Keratinocyte (primary cell): ENCODE data around the gene PEPD. TPM values are rescaled to one million over a fixed set of nuclear protein-coding genes. Genes with fewer than 3 reads are reported as not detected.

ENCODE experiments used
- DNase-seq: peaks from one replicate; pipeline ENCODE4 v3.0.0-alpha.2; 2011; ENCODE audit warnings: low read depth, missing footprints, low spot score
- FAIRE-seq: peaks from 2 replicates; lab custom pipeline; 2011; peaks lifted over from hg19 to GRCh38; lab: Jason Lieb, UNC
- H2AFZ ChIP-seq: 2 replicates; pipeline ENCODE4 v1.6.0; 2012; ENCODE audit warnings: low read length, control low read depth, inconsistent platforms; ENCODE audit not compliant: control insufficient read depth
- H3K27ac ChIP-seq: 2 replicates; pipeline ENCODE4 v1.5.1; 2011; ENCODE audit warnings: low read length; ENCODE audit not compliant: control insufficient read depth, insufficient read depth
- H3K27me3 ChIP-seq: 3 replicates; pipeline ENCODE4 v1.6.0; 2011; ENCODE audit warnings: low read length; ENCODE audit not compliant: control insufficient read depth, insufficient read depth; ENCODE audit errors: extremely low read depth
- H3K36me3 ChIP-seq, 2 experiments: 2 replicates in 1 of 2; 3 replicates in 1 of 2; pipeline ENCODE4 v1.5.1; 2011; ENCODE audit warnings: low read length in 2 of 2, mild to moderate bottlenecking in 1 of 2; ENCODE audit not compliant: control insufficient read depth in 2 of 2, insufficient read depth in 2 of 2; ENCODE audit errors: extremely low read depth in 1 of 2
- H3K4me1 ChIP-seq: 3 replicates; pipeline ENCODE4 v1.5.1; 2011; ENCODE audit warnings: low read length; ENCODE audit not compliant: control insufficient read depth, insufficient read depth; ENCODE audit errors: extremely low read depth
- H3K4me2 ChIP-seq: 3 replicates; pipeline ENCODE4 v1.6.0; 2011; ENCODE audit warnings: low read depth, low read length; ENCODE audit not compliant: control insufficient read depth, insufficient read depth; ENCODE audit errors: extremely low read depth
- H3K4me3 ChIP-seq, 3 experiments: fragments of 200-600 bp in 1 of 3; sonication (generic) in 1 of 3; 2 replicates in 2 of 3; 3 replicates in 1 of 3; pipeline ENCODE4 v1.5.1; 2011 to 2016; ENCODE audit warnings: low read length in 3 of 3, mild to moderate bottlenecking in 3 of 3, control low read depth in 2 of 3, inconsistent platforms in 1 of 3, low read depth in 1 of 3, mixed read lengths in 1 of 3, mixed run types in 1 of 3, moderate library complexity in 1 of 3; ENCODE audit not compliant: control insufficient read depth in 2 of 3, insufficient read depth in 2 of 3; ENCODE audit errors: extremely low read depth in 1 of 3
- H3K79me2 ChIP-seq: 2 replicates; pipeline ENCODE4 v1.6.0; 2012; ENCODE audit warnings: low read length; ENCODE audit not compliant: control insufficient read depth, insufficient read depth
- H3K9ac ChIP-seq: 3 replicates; pipeline ENCODE4 v1.6.0; 2011; ENCODE audit warnings: low read length; ENCODE audit not compliant: control insufficient read depth, insufficient read depth; ENCODE audit errors: extremely low read depth
- H3K9me1 ChIP-seq: 3 replicates; pipeline ENCODE4 v1.6.0; 2011; ENCODE audit warnings: low read length; ENCODE audit not compliant: control insufficient read depth, insufficient read depth; ENCODE audit errors: extremely low read depth
- H3K9me3 ChIP-seq: 2 replicates; pipeline ENCODE4 v1.5.1; 2012; ENCODE audit warnings: low read depth, low read length; ENCODE audit not compliant: control insufficient read depth
- H4K20me1 ChIP-seq: 3 replicates; pipeline ENCODE4 v1.6.0; 2011; ENCODE audit warnings: low read length; ENCODE audit not compliant: control insufficient read depth, insufficient read depth; ENCODE audit errors: extremely low read depth
- EZH2 ChIP-seq: IDR thresholded peaks from one replicate; pipeline ENCODE4 v1.6.1; 2012; ENCODE audit warnings: inconsistent platforms, mild to moderate bottlenecking, low read length, moderate library complexity
- dilution Hi-C: fragments of 300-500 bp; cut with MboI; formaldehyde crosslinking; loops from one replicate; pipeline ENCODE4 v1.7.0; 2020; ENCODE audit warnings: low sequenced_read_pairs; ENCODE audit not compliant: extremely low pct_ligation_motif_present
- polyA plus RNA-seq, 5 experiments: library from polyadenylated mRNA; depleted of rRNA in 3 of 5; stranded (reverse) in 3 of 5; stranded (forward) in 1 of 5; unstranded in 1 of 5; fragments of >200 nt; gene quantifications; 1 replicate in 1 of 5; 2 replicates in 3 of 5; 3 replicates in 1 of 5; pipeline versions ENCODE4 v1.2.1 to v1.2.3, GENCODE V29; 2011 to 2012; ENCODE audit warnings: missing spikeins in 2 of 5, low read depth in 1 of 5, low replicate concordance in 1 of 5
- TF ChIP-seq, protein P1 (sequence below), 3 experiments: IDR thresholded peaks in 1 of 3; conservative IDR thresholded peaks in 1 of 3; optimal IDR thresholded peaks in 1 of 3; 2 replicates in 2 of 3; 3 replicates in 1 of 3; pipeline versions ENCODE3 to v1.5.1; 2011; ENCODE audit warnings: low read length in 3 of 3, mild to moderate bottlenecking in 3 of 3, moderate library complexity in 2 of 3, control low read depth in 1 of 3, inconsistent platforms in 1 of 3; ENCODE audit not compliant: insufficient read depth in 2 of 3; ENCODE audit errors: extremely low read depth in 1 of 3

PEPD gene
- polyA plus RNA-seq, 1 donor (not counting 4 experiments of a cell fraction or from before 2014, with no cell fraction given) = 36.9 TPM

DNA sequence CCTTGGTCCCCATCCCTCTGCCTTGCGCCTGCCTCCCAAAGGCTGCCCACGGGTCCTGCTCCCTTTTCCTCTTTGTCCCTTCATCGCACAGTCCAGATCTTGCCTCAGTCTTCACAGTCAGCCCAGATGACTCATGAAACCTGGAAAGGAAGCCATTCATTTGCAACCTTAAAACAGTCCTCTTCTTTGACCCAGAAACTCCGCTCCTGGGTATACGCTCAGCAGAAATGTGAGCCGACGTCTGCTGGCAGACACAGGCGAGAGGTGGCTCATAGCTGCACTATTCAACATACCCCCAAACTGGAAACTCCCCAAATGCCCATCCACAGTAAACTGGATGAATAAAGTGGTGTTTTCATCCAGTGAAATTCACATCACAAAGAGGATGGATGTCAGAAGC, 13.6 kb upstream of the PEPD start:
- FAIRE-seq (no peak), DNase-seq (no peak)
- TF ChIP-seq, protein P1, sequence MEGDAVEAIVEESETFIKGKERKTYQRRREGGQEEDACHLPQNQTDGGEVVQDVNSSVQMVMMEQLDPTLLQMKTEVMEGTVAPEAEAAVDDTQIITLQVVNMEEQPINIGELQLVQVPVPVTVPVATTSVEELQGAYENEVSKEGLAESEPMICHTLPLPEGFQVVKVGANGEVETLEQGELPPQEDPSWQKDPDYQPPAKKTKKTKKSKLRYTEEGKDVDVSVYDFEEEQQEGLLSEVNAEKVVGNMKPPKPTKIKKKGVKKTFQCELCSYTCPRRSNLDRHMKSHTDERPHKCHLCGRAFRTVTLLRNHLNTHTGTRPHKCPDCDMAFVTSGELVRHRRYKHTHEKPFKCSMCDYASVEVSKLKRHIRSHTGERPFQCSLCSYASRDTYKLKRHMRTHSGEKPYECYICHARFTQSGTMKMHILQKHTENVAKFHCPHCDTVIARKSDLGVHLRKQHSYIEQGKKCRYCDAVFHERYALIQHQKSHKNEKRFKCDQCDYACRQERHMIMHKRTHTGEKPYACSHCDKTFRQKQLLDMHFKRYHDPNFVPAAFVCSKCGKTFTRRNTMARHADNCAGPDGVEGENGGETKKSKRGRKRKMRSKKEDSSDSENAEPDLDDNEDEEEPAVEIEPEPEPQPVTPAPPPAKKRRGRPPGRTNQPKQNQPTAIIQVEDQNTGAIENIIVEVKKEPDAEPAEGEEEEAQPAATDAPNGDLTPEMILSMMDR (optimal IDR thresholded peaks at IDR 0.05 in 1 of 3, IDR thresholded peaks at IDR 0.05 in 1 of 3, conservative IDR thresholded peaks at IDR 0.05 in 1 of 3; ENCODE audit: extremely low read depth in 1 of 3, insufficient read depth in 2 of 3, low read length in 3 of 3) = no peak
- TF ChIP-seq EZH2 = no peak
- H3K27ac ChIP-seq = no peak overlapping the region
- H3K4me1 ChIP-seq = no peaks in the 10 kb centered on the region
- H3K36me3 ChIP-seq = no peaks in the 10 kb centered on the region
- H3K27me3 ChIP-seq = no peaks in the 10 kb centered on the region
- no peaks in the 10 kb centered on the region for H4K20me1 ChIP-seq
- no peak overlapping the region for H3K9ac ChIP-seq
- H3K9me1 ChIP-seq = no peaks in the 10 kb centered on the region
- no peaks in the 10 kb centered on the region for H3K79me2 ChIP-seq
- H2AFZ ChIP-seq = no peak overlapping the region
- no peak overlapping the region for H3K4me3 ChIP-seq
- no peaks in the 10 kb centered on the region for H3K9me3 ChIP-seq
- dilution Hi-C loops = no loop called here
- no peak overlapping the region for H3K4me2 ChIP-seq

DNA sequence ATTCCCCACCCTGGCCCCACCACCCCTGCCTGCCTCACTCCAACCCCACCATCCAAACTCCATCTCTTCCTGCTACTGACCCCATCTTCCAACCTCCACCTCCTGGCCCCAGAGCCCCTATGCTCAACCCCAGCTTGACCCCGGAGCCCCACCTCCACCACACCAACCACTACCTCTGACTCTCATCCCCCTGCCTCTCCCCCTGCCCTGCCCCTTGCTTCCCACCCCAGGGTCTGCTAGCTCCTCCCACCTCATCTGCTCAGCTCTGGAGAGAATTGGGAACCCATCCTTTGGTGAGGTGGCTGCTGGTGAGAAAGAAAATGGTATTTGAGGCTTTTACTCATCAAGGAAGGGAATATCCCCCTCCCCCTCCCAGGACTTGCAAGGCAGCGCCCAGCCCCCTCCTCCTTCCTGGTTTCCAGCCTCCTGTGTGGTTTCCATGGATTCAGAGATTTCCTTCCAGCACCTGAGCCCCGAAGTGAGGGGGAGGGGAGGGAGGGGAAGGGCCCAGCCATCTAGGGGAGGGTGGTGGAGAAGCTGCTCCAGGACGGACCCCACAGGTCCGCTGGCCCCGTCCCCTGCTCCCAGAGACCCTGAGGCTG, 11.4 kb upstream of the PEPD start:
- no peaks in the 10 kb centered on the region for H3K27me3 ChIP-seq
- H3K4me3 ChIP-seq = no peak overlapping the region
- dilution Hi-C loops = no loop called here
- H4K20me1 ChIP-seq = no peaks in the 10 kb centered on the region
- H3K27ac ChIP-seq = no peak overlapping the region
- no peaks in the 10 kb centered on the region for H3K36me3 ChIP-seq
- no peaks in the 10 kb centered on the region for H3K79me2 ChIP-seq
- H3K9me3 ChIP-seq = no peaks in the 10 kb centered on the region
- no peak overlapping the region for H3K4me2 ChIP-seq
- DNase-seq (no peak), FAIRE-seq (no peak)
- TF ChIP-seq, protein P1 (optimal IDR thresholded peaks at IDR 0.05 in 1 of 3, IDR thresholded peaks at IDR 0.05 in 1 of 3, conservative IDR thresholded peaks at IDR 0.05 in 1 of 3; ENCODE audit: extremely low read depth in 1 of 3, insufficient read depth in 2 of 3, low read length in 3 of 3) = no peak
- no peak for TF ChIP-seq EZH2
- no peaks in the 10 kb centered on the region for H3K9me1 ChIP-seq
- no peaks in the 10 kb centered on the region for H3K4me1 ChIP-seq
- no peak overlapping the region for H2AFZ ChIP-seq
- no peak overlapping the region for H3K9ac ChIP-seq
